ENCODE results near the gene RARS2. TPM values are rescaled to one million over a fixed set of nuclear protein-coding genes. Genes with fewer than 3 reads are reported as not detected.
A peak's percentile ranks its signal among the peaks of the same experiment; 100 is the strongest.

RARS2 gene
- total RNA-seq (33.7 and 34.0 TPM in 2 replicates), polyA plus RNA-seq (7.4 TPM in 2 replicates), polyA minus RNA-seq (9.3 and 10.1 TPM in 2 replicates), Bru-seq, nascent RNA (percentile 87 among the genes with signal in this experiment), BruChase-seq, experiment 1, labeled RNA remaining after a 6-hour chase (percentile 73 among the genes with signal in this experiment), BruChase-seq, experiment 2, labeled RNA remaining after a 2-hour chase (percentile 91 among the genes with signal in this experiment)
- polyA plus RNA-seq (2011; cell fraction: cytosol; rRNA removed) = 8.4 and 10.1 TPM in 2 replicates
- 15.9 and 21.1 TPM in 2 replicates for polyA plus RNA-seq (2011; cell fraction: nucleus; rRNA removed)
- polyA plus RNA-seq (2012) = 27.4 and 32.8 TPM in 2 replicates
- polyA minus RNA-seq (2011; cell fraction: cytosol; rRNA and poly(A)+ RNA removed) = 6.1 TPM
- polyA minus RNA-seq (2011; cell fraction: nucleus; rRNA and poly(A)+ RNA removed) = 18.4 and 28.8 TPM in 2 replicates
- long read RNA-seq, transcript RARS2-201 (20 exons, 1,818 nt) = major isoform, 59 of 152 reads
- long read RNA-seq, partial matches to known transcripts = 8 of 152 reads
- long read RNA-seq, other reads (novel, unspliced or antisense) = 85 of 152 reads

DNA sequence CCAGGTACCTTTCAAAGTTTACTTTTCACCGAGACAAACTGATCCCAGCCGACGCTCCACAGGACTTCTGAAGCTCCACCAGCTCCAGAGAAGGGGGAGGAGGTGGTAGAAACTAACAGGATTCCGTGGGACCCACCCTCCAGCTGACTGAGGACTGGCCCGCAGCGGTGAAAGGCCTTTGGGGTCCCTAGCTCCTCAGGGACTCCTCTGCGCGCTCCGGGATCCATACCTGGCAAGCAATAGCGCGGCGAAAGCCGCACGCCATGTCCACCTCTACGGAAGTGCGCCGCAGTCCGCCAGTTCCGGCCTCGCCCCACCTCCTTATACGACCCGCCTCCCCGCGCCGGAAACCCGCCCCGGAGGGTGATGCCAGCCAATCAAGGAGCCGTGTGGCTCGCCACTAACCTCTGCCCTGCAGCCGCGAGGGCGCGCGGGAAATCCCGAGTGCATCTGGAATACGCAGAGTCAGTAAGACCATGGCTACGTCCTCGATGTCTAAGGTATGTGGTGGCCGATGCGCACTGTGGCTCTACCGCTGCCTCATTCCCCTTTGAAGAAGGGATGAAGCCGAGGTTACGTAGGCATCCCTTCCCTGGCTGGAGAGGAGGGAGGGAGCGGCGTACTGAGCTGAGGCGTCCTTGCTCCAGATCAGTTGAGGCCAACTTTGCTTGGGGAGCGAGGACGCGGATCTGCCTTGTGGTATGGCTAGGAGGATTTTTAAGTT lies at the start of gene RARS2, which contains the start of gene ORC3:
RARS2 (minus strand) TSS at position 295 of the 724 bp plus-strand sequence; CDS start at position 265, 30 bp downstream.
ORC3 (plus strand) TSS at position 443 of the 724 bp plus-strand sequence; CDS start at position 477, 34 bp downstream.
- H3K27ac ChIP-seq (ENCODE audit: insufficient read depth, low read depth, low read length) = peak within 1 kb of the TSS; percentile 53
- H3K4me2 ChIP-seq (ENCODE audit: insufficient read depth, low read length) = peak within 1 kb of the TSS; percentile 88
- H2AFZ ChIP-seq (ENCODE audit: low read depth, low read length) = peak within 1 kb of the TSS; percentile 74
- POLR2A ChIA-PET = interaction anchor here (0.6 to 1.2 kb wide), 3 partner anchors 14 to 153 kb away, joined by 4 read pairs; partner anchors contain the start of gene AKIRIN2
- peaks cover 63% of the 10 kb centered on the region for H3K79me2 ChIP-seq (ENCODE audit: control insufficient read depth, insufficient read depth, low read length)
- DNase-seq (ENCODE audit: low read depth, low spot score) (peak; percentile 95), FAIRE-seq (peak; percentile 98)
- H3K4me3 ChIP-seq (replicated peaks in 1 of 3; ENCODE audit: insufficient read depth in 1 of 3, low read depth in 1 of 3, low read length in 3 of 3) = peak within 1 kb of the TSS; percentile 82 to 96 (median 94)
- CTCF ChIA-PET = interaction anchor here (1.0 to 2.1 kb wide), 2 partner anchors 110 to 197 kb away, joined by 3 to 7 read pairs; no protein-coding TSS in a partner anchor
- peaks cover 16% of the 10 kb centered on the region for H3K4me1 ChIP-seq (ENCODE audit: control insufficient read depth, extremely low read depth, insufficient read depth, low read length)
- BruUV-seq (replicated peaks) = no TSS peak
- H3K9me3 ChIP-seq (replicated peaks; ENCODE audit: control insufficient read depth, insufficient read depth, low read length) = no peaks in the 10 kb centered on the region
- H3K27me3 ChIP-seq (ENCODE audit: control insufficient read depth in 2 of 2, insufficient read depth in 2 of 2, low read length in 2 of 2) = no peaks in the 10 kb centered on the region
- H4K20me1 ChIP-seq (replicated peaks; ENCODE audit: control insufficient read depth, extremely low read depth, insufficient read depth, low read length) = no peaks in the 10 kb centered on the region
- dilution Hi-C loops (cut with MboI; ENCODE audit: extremely low pct_ligation_motif_present, low sequenced_read_pairs) (no loop called here), intact Hi-C loops (cut with micrococcal nuclease) (loop anchor here (1.0 to 10.0 kb wide), 3 partner anchors 111 to 435 kb away; partner anchors contain the start of gene ZNF292)
- no peaks in the 10 kb centered on the region for H3K36me3 ChIP-seq (ENCODE audit: control insufficient read depth in 2 of 2, extremely low read depth in 1 of 2, insufficient read depth in 2 of 2, low read length in 2 of 2)
- H3K9me1 ChIP-seq (replicated peaks; ENCODE audit: control insufficient read depth, extremely low read depth, insufficient read depth, low read length) = no peaks in the 10 kb centered on the region
- TF ChIP-seq MYC (IDR thresholded peaks at IDR 0.05; ENCODE audit: low read depth, low read length) (no peak), EZH2 (IDR thresholded peaks at IDR 0.05; ENCODE audit: borderline replicate concordance, low read depth, low read length, severe bottlenecking) (no peak), POLR2AphosphoS5 (IDR thresholded peaks at IDR 0.05; ENCODE audit: insufficient read depth, low read depth, low read length) (peak; percentile 80), JUN (IDR thresholded peaks at IDR 0.05; ENCODE audit: borderline replicate concordance, insufficient read depth, insufficient read length, low read depth) (no peak), POLR2A (IDR thresholded peaks at IDR 0.05; ENCODE audit: low read depth, low read length) (peak; percentile 78)
- TF ChIP-seq, protein P1, sequence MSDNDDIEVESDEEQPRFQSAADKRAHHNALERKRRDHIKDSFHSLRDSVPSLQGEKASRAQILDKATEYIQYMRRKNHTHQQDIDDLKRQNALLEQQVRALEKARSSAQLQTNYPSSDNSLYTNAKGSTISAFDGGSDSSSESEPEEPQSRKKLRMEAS (IDR thresholded peaks at IDR 0.05; ENCODE audit: insufficient read depth, insufficient read length) = no peak
- peak within 1 kb of the TSS; percentile 84 for H3K9ac ChIP-seq (replicated peaks; ENCODE audit: extremely low read depth, insufficient read depth, low read length)
